Colonic mucosa (tissue), 4 donors: ENCODE measurements around the gene STARD3. TPM values are rescaled to one million over a fixed set of nuclear protein-coding genes. Genes with fewer than 3 reads are reported as not detected.
A peak's percentile ranks its signal among the peaks of the same experiment; 100 is the strongest.

Source experiments
- DNase-seq: peaks from one replicate; pipeline ENCODE4 v3.0.0-alpha.2; 2020
- H3K27ac ChIP-seq: fragments of 200-600 bp; one replicate; pipeline ENCODE4 v1.8.0; 2021
- H3K27me3 ChIP-seq: fragments of 200-600 bp; one replicate; pipeline ENCODE4 v1.8.0; 2021
- H3K36me3 ChIP-seq: fragments of 200-600 bp; one replicate; pipeline ENCODE4 v1.8.0; 2021
- H3K4me1 ChIP-seq: fragments of 200-600 bp; one replicate; pipeline ENCODE4 v1.8.0; 2021; ENCODE audit warnings: mild to moderate bottlenecking
- H3K4me3 ChIP-seq: fragments of 200-600 bp; one replicate; pipeline ENCODE4 v1.8.0; 2021
- H3K9ac ChIP-seq, 2 donors: one replicate each; pipeline ENCODE4 v1.7.0; 2013; ENCODE audit warnings: control low read depth in 2 of 2, low read depth in 2 of 2, low read length in 2 of 2
- H3K9me3 ChIP-seq: fragments of 200-600 bp; one replicate; pipeline ENCODE4 v1.8.0; 2021
- intact Hi-C: fragments of 100-400 bp; cut with DNase I; formaldehyde crosslinking; loops from one replicate; pipeline ENCODE4 v1.14.1; 2022
- total RNA-seq, 2 donors: library from RNA; stranded (reverse); fragmentation: NEBNext Ultra II Directional in 1 of 2; extraction: Animal tissue kit (Norgen Biotek cat#: 25700) in 1 of 2; gene quantifications; one replicate each; pipeline ENCODE4 v1.2.1, GENCODE V29; 2021
- TF ChIP-seq, protein P1 (sequence below): fragments of 200-600 bp; IDR thresholded peaks from one replicate; pipeline ENCODE4 v1.8.0; 2022; ENCODE audit warnings: antibody characterized with exemption, mild to moderate bottlenecking
- donor health status: healthy.
- donor health status: DM: no; HTN: no; CAD: no.
- donor health status: DM: no; HTN: no; CAD: no.

The STARD3 gene
- total RNA-seq, 2 donors from 2014 or later: 30.0 to 41.3 TPM

DNA sequence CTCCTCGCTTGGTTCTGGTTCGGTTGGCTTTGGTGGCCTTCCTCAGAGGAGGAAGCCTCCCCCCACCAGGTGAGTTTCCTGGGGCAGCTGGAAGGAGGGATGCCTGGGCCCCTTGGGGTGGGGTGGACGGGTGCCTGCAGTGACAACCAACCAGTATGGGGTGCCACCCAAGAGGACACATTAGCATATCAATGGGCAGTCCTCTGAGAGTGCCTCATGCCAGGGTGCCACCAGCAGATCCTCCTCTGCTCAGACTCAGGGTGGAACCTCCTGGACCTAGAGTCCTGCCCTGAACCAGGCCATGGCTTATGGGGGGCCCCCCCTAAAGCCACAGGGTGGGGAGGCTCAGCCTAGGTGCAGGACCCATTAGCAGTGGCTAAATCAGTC, 7.5 kb upstream of the STARD3 start:
- H3K36me3 ChIP-seq: no peaks in the 10 kb centered on the region
- H3K9me3 ChIP-seq: no peaks in the 10 kb centered on the region
- intact Hi-C loops: loop anchor here (5.0 kb wide), 1 partner anchor 108 kb away; the partner anchor contains the start of gene GRB7
- H3K4me3 ChIP-seq: peak overlapping the region; percentile 13
- DNase-seq: peak; percentile 86
- H3K4me1 ChIP-seq: peaks cover 18% of the 10 kb centered on the region
- peak overlapping the region; percentile 89 for H3K27ac ChIP-seq
- peak overlapping the region; percentile 40 to 93 for H3K9ac ChIP-seq
- TF ChIP-seq, protein P1, sequence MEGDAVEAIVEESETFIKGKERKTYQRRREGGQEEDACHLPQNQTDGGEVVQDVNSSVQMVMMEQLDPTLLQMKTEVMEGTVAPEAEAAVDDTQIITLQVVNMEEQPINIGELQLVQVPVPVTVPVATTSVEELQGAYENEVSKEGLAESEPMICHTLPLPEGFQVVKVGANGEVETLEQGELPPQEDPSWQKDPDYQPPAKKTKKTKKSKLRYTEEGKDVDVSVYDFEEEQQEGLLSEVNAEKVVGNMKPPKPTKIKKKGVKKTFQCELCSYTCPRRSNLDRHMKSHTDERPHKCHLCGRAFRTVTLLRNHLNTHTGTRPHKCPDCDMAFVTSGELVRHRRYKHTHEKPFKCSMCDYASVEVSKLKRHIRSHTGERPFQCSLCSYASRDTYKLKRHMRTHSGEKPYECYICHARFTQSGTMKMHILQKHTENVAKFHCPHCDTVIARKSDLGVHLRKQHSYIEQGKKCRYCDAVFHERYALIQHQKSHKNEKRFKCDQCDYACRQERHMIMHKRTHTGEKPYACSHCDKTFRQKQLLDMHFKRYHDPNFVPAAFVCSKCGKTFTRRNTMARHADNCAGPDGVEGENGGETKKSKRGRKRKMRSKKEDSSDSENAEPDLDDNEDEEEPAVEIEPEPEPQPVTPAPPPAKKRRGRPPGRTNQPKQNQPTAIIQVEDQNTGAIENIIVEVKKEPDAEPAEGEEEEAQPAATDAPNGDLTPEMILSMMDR: no peak
- peaks cover 11% of the 10 kb centered on the region for H3K27me3 ChIP-seq

DNA sequence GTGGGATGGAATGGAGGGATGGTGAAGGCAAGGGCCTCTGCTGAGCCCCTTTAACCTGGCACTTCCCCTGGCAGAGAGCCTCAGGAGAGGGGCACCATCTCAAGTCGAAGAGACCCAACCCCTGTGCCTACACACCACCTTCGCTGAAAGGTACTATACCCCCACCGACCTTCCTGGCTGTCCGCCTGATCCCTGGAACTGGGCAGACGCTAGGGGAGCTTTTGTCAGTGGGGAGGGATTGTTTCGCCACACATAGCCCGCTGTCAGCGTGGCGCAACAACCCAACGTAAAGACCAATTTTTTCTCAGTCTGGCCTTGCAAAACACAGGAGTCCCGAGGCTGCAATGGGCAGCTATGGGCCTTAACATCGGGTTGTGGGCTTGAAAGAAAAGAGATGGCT, 7.0 kb upstream of the STARD3 start:
- peak overlapping the region; percentile 40 to 93 for H3K9ac ChIP-seq
- no peak for DNase-seq
- H3K4me3 ChIP-seq: peak overlapping the region; percentile 13
- H3K9me3 ChIP-seq: no peaks in the 10 kb centered on the region
- intact Hi-C loops: loop anchor here (5.0 kb wide), 1 partner anchor 107 kb away; the partner anchor contains the start of gene GRB7
- peaks cover 11% of the 10 kb centered on the region for H3K27me3 ChIP-seq
- peak overlapping the region; percentile 89 for H3K27ac ChIP-seq
- TF ChIP-seq, protein P1: no peak
- H3K36me3 ChIP-seq: no peaks in the 10 kb centered on the region
- H3K4me1 ChIP-seq: peaks cover 19% of the 10 kb centered on the region

DNA sequence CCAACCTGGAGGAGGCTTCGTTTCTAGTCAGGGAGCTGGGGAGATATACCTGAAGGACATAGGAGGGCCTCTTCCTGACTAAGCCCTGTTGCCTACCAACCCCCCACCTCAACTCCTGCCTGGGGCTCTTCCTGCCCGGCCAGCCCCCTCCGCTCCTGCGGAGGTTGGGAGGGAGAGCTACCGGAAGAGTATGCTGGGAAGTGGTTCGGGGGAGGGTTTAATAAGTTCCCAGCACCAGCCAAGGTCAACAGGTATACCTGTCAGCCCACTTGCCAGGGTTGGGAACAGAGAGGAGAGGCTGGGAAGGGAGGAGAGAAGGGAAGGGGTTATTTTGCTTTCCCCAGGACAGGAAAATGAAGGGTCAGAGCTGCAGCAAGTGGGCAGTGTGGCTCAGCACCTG, 5.5 kb upstream of the STARD3 start:
- Histone ChIP-seq H3K27ac (peak overlapping the region; percentile 89), H3K36me3 (no peaks in the 10 kb centered on the region), H3K4me3 (peak overlapping the region; percentile 5), H3K9ac (peak overlapping the region; percentile 69 to 93), H3K27me3 (peaks cover 11% of the 10 kb centered on the region), H3K4me1 (peaks cover 19% of the 10 kb centered on the region), H3K9me3 (no peaks in the 10 kb centered on the region)
- peak; percentile 71 for DNase-seq
- TF ChIP-seq, protein P1: no peak
- intact Hi-C loops: no loop called here

DNA sequence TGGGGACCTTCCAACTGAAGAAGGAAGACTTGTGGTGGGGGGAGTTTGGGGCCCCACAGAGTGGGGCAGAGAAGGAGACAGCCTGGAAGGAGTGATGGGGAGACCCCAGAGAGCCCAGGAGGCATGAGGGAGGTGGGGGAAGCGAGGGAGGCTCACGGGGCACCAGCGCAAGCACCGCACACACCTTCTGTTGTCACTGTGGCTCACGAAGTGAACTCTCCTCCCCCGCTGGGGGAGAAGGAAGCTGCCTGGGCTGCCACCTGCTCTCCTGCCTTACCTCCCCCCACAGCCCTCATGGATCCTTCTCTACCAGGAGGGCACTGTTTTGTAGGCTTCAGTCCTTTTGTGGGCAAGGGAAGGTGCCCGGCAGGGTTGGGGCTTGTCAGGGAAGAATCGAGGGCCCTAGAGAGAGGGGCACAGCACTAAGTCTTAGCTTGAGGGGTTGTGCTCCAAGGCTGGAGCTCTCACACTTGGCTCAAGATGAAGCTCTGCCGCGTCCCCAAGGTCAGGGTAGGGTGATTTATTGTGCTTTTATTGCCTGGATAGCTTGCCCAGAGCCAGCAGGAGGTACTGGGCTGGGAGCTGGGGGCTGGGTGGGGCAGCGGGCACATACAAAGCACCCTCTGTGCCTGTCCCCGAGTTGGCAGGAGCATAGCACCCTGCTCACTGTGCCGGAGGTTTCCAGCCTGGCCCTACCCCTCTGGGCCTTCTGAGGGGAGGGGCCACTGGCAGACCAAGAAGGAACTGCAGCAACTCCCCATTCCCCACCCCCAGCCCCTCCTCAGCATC, 4.6 kb upstream of the STARD3 start:
- Histone ChIP-seq H3K4me3 (peak overlapping the region; percentile 5), H3K36me3 (no peaks in the 10 kb centered on the region), H3K9ac (peak overlapping the region; percentile 69 to 93), H3K4me1 (peaks cover 19% of the 10 kb centered on the region), H3K9me3 (no peaks in the 10 kb centered on the region), H3K27me3 (peaks cover 4% of the 10 kb centered on the region), H3K27ac (peak overlapping the region; percentile 89)
- peak; percentile 96 for DNase-seq
- TF ChIP-seq, protein P1: no peak
- intact Hi-C loops: no loop called here

DNA sequence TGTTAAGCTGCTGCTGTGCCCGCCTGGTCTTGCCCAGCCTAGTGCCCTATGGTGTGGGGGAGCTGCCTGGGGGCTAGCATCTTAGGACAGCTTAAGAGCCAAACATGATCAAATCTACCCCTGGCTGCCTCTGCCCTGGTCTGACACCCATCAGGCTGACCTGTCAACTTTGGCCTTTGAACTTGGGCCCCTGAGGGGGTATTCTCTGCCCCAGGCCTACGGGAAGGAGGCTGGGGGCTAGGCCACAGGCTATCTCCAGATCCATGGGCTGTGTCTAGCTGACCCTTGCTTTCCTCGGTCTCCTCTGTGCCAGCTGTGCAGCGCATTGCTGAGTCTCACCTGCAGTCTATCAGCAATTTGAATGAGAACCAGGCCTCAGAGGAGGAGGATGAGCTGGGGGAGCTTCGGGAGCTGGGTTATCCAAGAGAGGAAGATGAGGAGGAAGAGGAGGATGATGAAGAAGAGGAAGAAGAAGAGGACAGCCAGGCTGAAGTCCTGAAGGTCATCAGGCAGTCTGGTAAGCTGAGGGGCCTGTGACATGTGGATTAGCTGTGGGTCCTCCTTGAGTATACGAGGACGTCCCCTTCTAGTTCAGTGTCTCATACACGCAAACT, 3.3 kb upstream of the STARD3 start:
- peak overlapping the region; percentile 36 to 93 for H3K9ac ChIP-seq
- TF ChIP-seq, protein P1: no peak
- no peaks in the 10 kb centered on the region for H3K9me3 ChIP-seq
- H3K4me3 ChIP-seq: no peak overlapping the region
- DNase-seq: no peak
- no peaks in the 10 kb centered on the region for H3K27me3 ChIP-seq
- intact Hi-C loops: no loop called here
- H3K36me3 ChIP-seq: no peaks in the 10 kb centered on the region
- H3K27ac ChIP-seq: peak overlapping the region; percentile 72
- peaks cover 30% of the 10 kb centered on the region for H3K4me1 ChIP-seq
